Transverse colon (tissue), 4 donors: ENCODE results near the gene RCSD1.

Source experiments
- CTCF ChIP-seq, 5 experiments: fragments of 200-600 bp in 3 of 5; fragments of 450-650 bp in 2 of 5; sonication (generic) in 3 of 5; IDR thresholded peaks; 1 replicate in 2 of 5; 2 replicates in 3 of 5; pipeline ENCODE4 v1.5.1; 2016 to 2017; ENCODE audit warnings: antibody characterized with exemption in 5 of 5, inconsistent platforms in 3 of 5, mild to moderate bottlenecking in 2 of 5, moderate library complexity in 1 of 5
- EP300 ChIP-seq: sonication (generic); formaldehyde crosslinking; IDR thresholded peaks from one replicate; pipeline ENCODE4 v1.6.1; 2017; ENCODE audit warnings: antibody characterized with exemption, low read depth
- POLR2A ChIP-seq: fragments of 450-650 bp; IDR thresholded peaks from one replicate; pipeline ENCODE4 v1.6.1; 2016; ENCODE audit warnings: antibody characterized with exemption, mild to moderate bottlenecking, moderate library complexity
- POLR2AphosphoS5 ChIP-seq, 3 donors: sonication (generic); formaldehyde crosslinking; IDR thresholded peaks; one replicate each; pipeline ENCODE4 v1.6.1; 2016; ENCODE audit warnings: antibody characterized with exemption in 3 of 3

GRCh38 chr1:167705250-167705649 lies 75.2 kb downstream of the RCSD1 start:
- no peak for TF ChIP-seq CTCF (IDR thresholded peaks at IDR 0.05)
- no peak for TF ChIP-seq EP300
- no peak for TF ChIP-seq POLR2AphosphoS5 (IDR thresholded peaks at IDR 0.05)
- no peak for TF ChIP-seq POLR2A
